MCF 10A (cell line): ENCODE results near the gene CACNA2D3. TPM values are rescaled to one million over a fixed set of nuclear protein-coding genes. Genes with fewer than 3 reads are reported as not detected.

Source experiments
- BruUV-seq: library from RNA; stranded (reverse); fragments of 400-500 nt; replicated peaks from 2 replicates; lab custom pipeline; 2021; lab: Mats Ljungman, UMichigan
- CTCF ChIA-PET: fragments of 300-600 bp; sonication (Branson Sonifier 250); formaldehyde crosslinking; extraction: SDS; loops from one replicate; lab custom pipeline; 2021; ENCODE audit warnings: antibody characterized with exemption, inconsistent platforms; lab: Yijun Ruan, JAX
- POLR2A ChIA-PET: fragments of 300-600, 350-650 bp; sonication (Branson Sonifier 250); formaldehyde crosslinking; extraction: SDS; loops from one replicate; lab custom pipeline; 2020; ENCODE audit warnings: antibody characterized with exemption, inconsistent platforms; lab: Yijun Ruan, JAX
- DNase-seq: peaks from one replicate; pipeline ENCODE4 v3.0.0-alpha.2; 2018; ENCODE audit not compliant: unreplicated experiment
- H3K27ac Mint-ChIP-seq: one replicate; pipeline ENCODE4 v1.8.0; 2022; ENCODE audit warnings: mild to moderate bottlenecking, low read depth, mixed read lengths; ENCODE audit not compliant: unreplicated experiment
- H3K27me3 Mint-ChIP-seq: one replicate; pipeline ENCODE4 v1.8.0; 2022; ENCODE audit warnings: mixed read lengths; ENCODE audit not compliant: insufficient read depth, unreplicated experiment
- H3K36me3 Mint-ChIP-seq: one replicate; pipeline ENCODE4 v1.8.0; 2022; ENCODE audit warnings: mild to moderate bottlenecking, moderate library complexity, mixed read lengths; ENCODE audit not compliant: insufficient read depth, unreplicated experiment
- H3K4me1 Mint-ChIP-seq: one replicate; pipeline ENCODE4 v1.8.0; 2022; ENCODE audit warnings: mixed read lengths; ENCODE audit not compliant: insufficient read depth, unreplicated experiment
- H3K4me3 Mint-ChIP-seq: one replicate; pipeline ENCODE4 v1.8.0; 2022; ENCODE audit warnings: mild to moderate bottlenecking, moderate library complexity, mixed read lengths; ENCODE audit not compliant: unreplicated experiment
- H3K9me3 Mint-ChIP-seq: one replicate; pipeline ENCODE4 v1.8.0; 2022; ENCODE audit warnings: mixed read lengths; ENCODE audit not compliant: unreplicated experiment
- CTCF ChIP-seq: fragments of 200-600 bp; IDR thresholded peaks from one replicate; pipeline ENCODE4 v1.8.0; 2022; ENCODE audit warnings: antibody characterized with exemption, mild to moderate bottlenecking; ENCODE audit not compliant: unreplicated experiment
- intact Hi-C: fragments of 100-400 bp; cut with micrococcal nuclease; formaldehyde crosslinking; loops from 2 replicates; pipeline ENCODE4 v1.14.1; 2022
- total RNA-seq: library from RNA; stranded (reverse); gene quantifications from 2 replicates; pipeline ENCODE4 v1.2.3, GENCODE V29; 2022

The CACNA2D3 gene
- total RNA-seq, 1 experiment from 2014 or later: 2.3 TPM

DNA sequence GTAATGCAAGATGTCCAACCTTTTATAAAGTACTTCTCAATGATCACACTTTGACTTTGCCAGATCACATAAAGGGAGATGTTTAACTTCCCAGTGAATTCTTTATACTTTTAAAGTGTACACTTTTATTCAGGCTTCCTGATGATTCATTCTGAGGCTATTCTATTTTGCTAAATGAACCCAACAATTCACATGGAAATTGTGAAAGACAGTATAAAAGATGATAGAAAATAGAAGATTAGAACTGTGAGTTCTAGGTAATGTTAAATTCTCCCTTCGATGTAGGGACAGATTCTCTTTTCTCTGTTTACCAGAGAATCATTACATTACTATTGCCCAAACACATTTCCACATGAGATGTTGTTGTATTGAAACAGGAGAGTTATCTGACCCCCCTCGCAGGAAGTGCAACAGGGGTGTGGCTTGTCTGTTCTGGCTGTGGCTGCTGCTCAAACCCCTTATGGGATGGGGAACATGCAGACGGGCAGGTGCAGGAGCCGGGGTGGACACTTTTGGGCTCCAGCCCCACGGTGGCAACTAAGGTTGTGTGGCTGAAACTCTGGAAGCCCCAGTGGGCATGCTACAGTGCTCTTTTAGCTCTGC, 936.8 kb downstream of the CACNA2D3 start:
- no peak for TF ChIP-seq CTCF
- peak overlapping the region; percentile 61 for H3K27ac Mint-ChIP-seq
- no TSS peak for BruUV-seq
- peaks cover 4% of the 10 kb centered on the region for H3K9me3 Mint-ChIP-seq
- peaks cover 34% of the 10 kb centered on the region for H3K4me1 Mint-ChIP-seq
- H3K36me3 Mint-ChIP-seq: peaks cover 10% of the 10 kb centered on the region
- H3K27me3 Mint-ChIP-seq: no peaks in the 10 kb centered on the region
- ChIA-PET CTCF (interaction anchor here (0.9 kb wide), 1 partner anchor 93 kb away, joined by 3 read pairs; no protein-coding TSS in a partner anchor), POLR2A (interaction anchor here (1.2 kb wide), 1 partner anchor 111 kb away, joined by 3 read pairs; no protein-coding TSS in a partner anchor)
- intact Hi-C loops: no loop called here
- H3K4me3 Mint-ChIP-seq: no peak overlapping the region
- peak; percentile 29 for DNase-seq

- H3K27me3 Mint-ChIP-seq: no peaks in the 10 kb centered on the region
- ChIA-PET CTCF (interaction anchor here (0.6 to 1.0 kb wide), 4 partner anchors 14 to 359 kb away, joined by 3 to 5 read pairs (median 3); no protein-coding TSS in a partner anchor), POLR2A (interaction anchor here (0.8 to 1.1 kb wide), 2 partner anchors 16 to 608 kb away, joined by 3 to 4 read pairs; no protein-coding TSS in a partner anchor)
- no peaks in the 10 kb centered on the region for H3K9me3 Mint-ChIP-seq
- intact Hi-C loops: no loop called here
- no TSS peak for BruUV-seq
- no peak overlapping the region for H3K4me3 Mint-ChIP-seq
- H3K4me1 Mint-ChIP-seq: peaks cover 34% of the 10 kb centered on the region
- peak overlapping the region; percentile 81 for H3K27ac Mint-ChIP-seq
- H3K36me3 Mint-ChIP-seq: peaks cover 10% of the 10 kb centered on the region
- DNase-seq: no peak
- TF ChIP-seq CTCF: no peak
Observed at GRCh38 chr3:55060896-55061719, 938.8 kb downstream of the CACNA2D3 start.

DNA sequence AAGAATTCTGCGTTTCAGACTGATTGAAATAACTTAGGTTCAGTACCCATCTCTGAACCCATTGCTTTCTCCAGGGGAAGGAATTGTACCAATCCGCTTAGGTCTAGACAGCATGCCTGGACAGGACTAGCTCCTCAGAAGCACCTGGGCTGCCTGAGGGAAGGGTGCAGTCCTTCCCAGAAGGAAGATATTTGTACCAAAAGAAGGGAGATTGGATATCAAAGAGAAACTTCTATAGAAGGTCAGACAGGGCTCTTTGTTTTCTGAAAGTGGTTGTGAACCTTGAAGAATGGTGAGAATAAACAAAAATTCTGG, 939.3 kb downstream of the CACNA2D3 start:
- BruUV-seq: no TSS peak
- intact Hi-C loops: no loop called here
- ChIA-PET CTCF (interaction anchor here (0.6 kb wide), 2 partner anchors 108 to 358 kb away, joined by 3 read pairs; no protein-coding TSS in a partner anchor), POLR2A (interaction anchor here (0.7 to 1.2 kb wide), 4 partner anchors 16 to 608 kb away, joined by 3 to 4 read pairs (median 3); no protein-coding TSS in a partner anchor)
- H3K4me1 Mint-ChIP-seq: peaks cover 34% of the 10 kb centered on the region
- H3K27ac Mint-ChIP-seq: peak overlapping the region; percentile 81
- peak; percentile 28 for DNase-seq
- no peak overlapping the region for H3K4me3 Mint-ChIP-seq
- TF ChIP-seq CTCF: no peak
- no peaks in the 10 kb centered on the region for H3K9me3 Mint-ChIP-seq
- H3K27me3 Mint-ChIP-seq: no peaks in the 10 kb centered on the region
- H3K36me3 Mint-ChIP-seq: peaks cover 10% of the 10 kb centered on the region

DNA sequence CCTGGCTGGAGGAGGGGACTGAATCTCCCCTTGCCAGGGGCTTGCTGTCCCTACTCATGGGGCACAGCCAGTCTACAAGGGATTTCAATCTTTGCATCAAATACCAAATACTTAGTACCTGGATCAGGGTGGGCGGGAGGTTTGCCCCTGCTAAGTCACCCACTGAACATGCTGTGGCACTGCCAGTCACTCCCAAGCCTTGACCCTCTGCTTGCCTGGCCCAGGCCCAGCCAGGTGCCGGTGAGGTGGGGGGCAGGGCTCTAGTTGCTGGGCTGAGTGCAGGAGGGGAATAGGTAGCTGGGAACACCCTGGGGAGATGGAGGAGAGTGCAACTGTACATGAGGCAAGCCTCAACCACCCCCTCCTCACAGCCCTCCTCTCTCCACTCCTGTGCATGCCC, 941.8 kb downstream of the CACNA2D3 start:
- no peaks in the 10 kb centered on the region for H3K9me3 Mint-ChIP-seq
- no peaks in the 10 kb centered on the region for H3K27me3 Mint-ChIP-seq
- TF ChIP-seq CTCF: no peak
- ChIA-PET POLR2A (interaction anchor here (1.2 kb wide), 1 partner anchor 11 kb away, joined by 3 read pairs; no protein-coding TSS in a partner anchor), CTCF (no interaction called here)
- no peaks in the 10 kb centered on the region for H3K36me3 Mint-ChIP-seq
- peaks cover 23% of the 10 kb centered on the region for H3K4me1 Mint-ChIP-seq
- no peak overlapping the region for H3K4me3 Mint-ChIP-seq
- no peak for DNase-seq
- H3K27ac Mint-ChIP-seq: no peak overlapping the region
- intact Hi-C loops: no loop called here
- BruUV-seq: no TSS peak
